Spleen (tissue), 7 donors: ENCODE results near the gene MEIS3.

ENCODE experiments used
- CTCF ChIP-seq, 11 experiments: fragments of 200-600 bp in 7 of 11; fragments of 450-650 bp in 4 of 11; sonication (generic) in 4 of 11; IDR thresholded peaks in 8 of 11; conservative IDR thresholded peaks in 3 of 11; 1 replicate in 7 of 11; 2 replicates in 4 of 11; pipeline versions ENCODE4 v1.4.0 to v1.8.0; 2016 to 2021; ENCODE audit warnings: antibody characterized with exemption in 11 of 11, inconsistent platforms in 4 of 11, mild to moderate bottlenecking in 1 of 11
- POLR2A ChIP-seq, 3 donors: fragments of 450-650 bp; IDR thresholded peaks; one replicate each; pipeline ENCODE4 v1.5.1; 2017; ENCODE audit warnings: antibody characterized with exemption in 3 of 3, mild to moderate bottlenecking in 1 of 3
- donor health status: DM: no; HTN: no; CAD: no; lungs with moderate emphysema.
- donor health status: DM: no; HTN: no; CAD: no.
- donor health status: DM: no; HTN: no; CAD: no.

- TF ChIP-seq CTCF (IDR thresholded peaks at IDR 0.05 in 8 of 11, conservative IDR thresholded peaks at IDR 0.05 in 3 of 11) (no peak), POLR2A (IDR thresholded peaks at IDR 0.05) (no peak)
Observed at GRCh38 chr19:47446534-47447469, 27.5 kb upstream of the MEIS3 start.
